CD14-positive monocyte (primary cell): ENCODE measurements around the gene ENPP6. TPM values are rescaled to one million over a fixed set of nuclear protein-coding genes. Genes with fewer than 3 reads are reported as not detected.

Experiments
- DNase-seq, 3 donors: peaks; one replicate each; pipeline ENCODE4 v3.0.0-alpha.2; 2011 to 2022
- H2AFZ ChIP-seq: 2 replicates; pipeline ENCODE4 v1.6.0; 2012; ENCODE audit warnings: mild to moderate bottlenecking, low read depth, low read length, inconsistent platforms; ENCODE audit not compliant: insufficient read depth, poor library complexity, severe bottlenecking
- H3K27ac ChIP-seq, 2 donors: 1 replicate in 1 of 2; 2 replicates in 1 of 2; pipeline ENCODE4 v1.5.1; 2012 to 2013; ENCODE audit warnings: low read length in 2 of 2, control low read depth in 1 of 2, inconsistent platforms in 1 of 2, low read depth in 1 of 2, mild to moderate bottlenecking in 1 of 2
- H3K27me3 ChIP-seq, 2 donors: one replicate each; pipeline versions ENCODE4 v1.6.0 to v1.6.1; 2011 to 2013; ENCODE audit warnings: low read length in 2 of 2; ENCODE audit not compliant: control insufficient read depth in 2 of 2, insufficient read depth in 2 of 2
- H3K36me3 ChIP-seq, 2 donors: replicated peaks in 1 of 2; 1 replicate in 1 of 2; 2 replicates in 1 of 2; pipeline versions ENCODE4 v1.5.1 to v1.6.1; 2012 to 2013; ENCODE audit warnings: low read length in 2 of 2, control low read depth in 1 of 2, inconsistent platforms in 1 of 2, mild to moderate bottlenecking in 1 of 2; ENCODE audit not compliant: insufficient read depth in 2 of 2, control insufficient read depth in 1 of 2
- H3K4me1 ChIP-seq, 2 donors: 1 replicate in 1 of 2; 2 replicates in 1 of 2; pipeline versions ENCODE4 v1.5.1 to v1.6.1; 2012 to 2013; ENCODE audit warnings: low read length in 2 of 2, control low read depth in 1 of 2, inconsistent platforms in 1 of 2, mild to moderate bottlenecking in 1 of 2, moderate library complexity in 1 of 2; ENCODE audit not compliant: insufficient read depth in 2 of 2, control insufficient read depth in 1 of 2
- H3K4me2 ChIP-seq: replicated peaks from 2 replicates; pipeline ENCODE3; 2012; ENCODE audit warnings: low read length, moderate library complexity, mild to moderate bottlenecking; ENCODE audit not compliant: poor library complexity, severe bottlenecking; ENCODE audit errors: extremely low read depth
- H3K4me3 ChIP-seq, 3 experiments: fragments of 200-600 bp in 1 of 3; sonication (generic) in 1 of 3; replicated peaks in 1 of 3; 1 replicate in 2 of 3; 2 replicates in 1 of 3; pipeline ENCODE4 v1.5.1; 2011 to 2013; ENCODE audit warnings: low read length in 3 of 3, mild to moderate bottlenecking in 3 of 3, control low read depth in 2 of 3, low read depth in 2 of 3, inconsistent platforms in 1 of 3, moderate library complexity in 1 of 3
- H3K79me2 ChIP-seq: 2 replicates; pipeline ENCODE4 v1.6.0; 2012; ENCODE audit warnings: mild to moderate bottlenecking, control low read depth, inconsistent platforms, low read length, moderate library complexity; ENCODE audit not compliant: insufficient read depth
- H3K9ac ChIP-seq: 2 replicates; pipeline ENCODE4 v1.6.0; 2017; ENCODE audit warnings: low read length, mild to moderate bottlenecking; ENCODE audit not compliant: insufficient read depth, poor library complexity, severe bottlenecking
- H3K9me3 ChIP-seq, 2 donors: replicated peaks in 1 of 2; 1 replicate in 1 of 2; 2 replicates in 1 of 2; pipeline versions ENCODE4 v1.5.1 to v1.6.1; 2012 to 2013; ENCODE audit warnings: low read length in 2 of 2, control low read depth in 1 of 2; ENCODE audit not compliant: control insufficient read depth in 1 of 2, insufficient read depth in 1 of 2
- H4K20me1 ChIP-seq: 2 replicates; pipeline ENCODE4 v1.6.0; 2012; ENCODE audit warnings: mild to moderate bottlenecking, low read length, control low read depth, moderate library complexity; ENCODE audit not compliant: insufficient read depth
- H3K27ac Mint-ChIP-seq, 7 donors: one replicate each; pipeline ENCODE4 v1.8.0; 2020; ENCODE audit warnings: mild to moderate bottlenecking in 7 of 7, mixed read lengths in 7 of 7, moderate library complexity in 6 of 7, inconsistent platforms in 2 of 7
- H3K27me3 Mint-ChIP-seq, 3 donors: one replicate each; pipeline ENCODE4 v1.8.0; 2021 to 2022; ENCODE audit warnings: low read depth in 3 of 3, mild to moderate bottlenecking in 3 of 3, mixed read lengths in 3 of 3, moderate library complexity in 3 of 3, inconsistent platforms in 1 of 3
- H3K36me3 Mint-ChIP-seq, 2 donors: one replicate each; pipeline ENCODE4 v1.8.0; 2020; ENCODE audit warnings: mixed read lengths in 2 of 2, inconsistent platforms in 1 of 2, mild to moderate bottlenecking in 1 of 2
- H3K4me1 Mint-ChIP-seq: one replicate; pipeline ENCODE4 v1.8.0; 2020; ENCODE audit warnings: mild to moderate bottlenecking, mixed read lengths
- H3K4me3 Mint-ChIP-seq, 2 donors: one replicate each; pipeline ENCODE4 v1.8.0; 2020; ENCODE audit warnings: mild to moderate bottlenecking in 2 of 2, mixed read lengths in 2 of 2, moderate library complexity in 1 of 2
- H3K9me3 Mint-ChIP-seq, 7 donors: one replicate each; pipeline ENCODE4 v1.8.0; 2020 to 2022; ENCODE audit warnings: mixed read lengths in 7 of 7, mild to moderate bottlenecking in 6 of 7, moderate library complexity in 6 of 7, inconsistent platforms in 2 of 7
- CTCF ChIP-seq: fragments of 200-600 bp; IDR thresholded peaks from one replicate; pipeline ENCODE4 v1.8.0; 2022; ENCODE audit warnings: antibody characterized with exemption, mild to moderate bottlenecking
- WGBS: methylation state at CpG from one replicate; pipeline ENCODE4 v1.1.5; 2013; ENCODE audit warnings: missing lambda C conversion rate; ENCODE audit not compliant: insufficient coverage; 5-methylcytosine and 5-hydroxymethylcytosine counted together
- intact Hi-C, 2 donors: fragments of 100-400 bp; cut with micrococcal nuclease; formaldehyde crosslinking; loops; one replicate each; pipeline versions ENCODE4 v1.15.0 to v1.15.1; 2023
- polyA plus RNA-seq, 3 donors: library from polyadenylated mRNA; depleted of rRNA in 1 of 3; unstranded in 2 of 3; stranded (reverse) in 1 of 3; fragments of 300-500 nt in 2 of 3; fragments of >200 nt in 1 of 3; fragmentation: Illumina TruSeq in 2 of 3; gene quantifications; 1 replicate in 2 of 3; 2 replicates in 1 of 3; pipeline ENCODE4 v1.2.3, GENCODE V29; 2012 to 2021

Gene ENPP6
- polyA plus RNA-seq, 3 donors: 0.05 TPM; not detected in 2

- Histone ChIP-seq H2AFZ (no peak overlapping the region), H4K20me1 (no peaks in the 10 kb centered on the region), H3K4me2 (no peak overlapping the region), H3K79me2 (no peaks in the 10 kb centered on the region), H3K27me3 (no peaks in the 10 kb centered on the region), H3K4me3 (no peak overlapping the region), H3K4me1 (no peaks in the 10 kb centered on the region), H3K36me3 (no peaks in the 10 kb centered on the region), H3K9ac (no peak overlapping the region), H3K9me3 (no peaks in the 10 kb centered on the region), H3K27ac (no peak overlapping the region)
- no peaks in the 10 kb centered on the region for H3K36me3 Mint-ChIP-seq
- no peak for TF ChIP-seq CTCF
- WGBS: 97% methylated on average over 6 of the region's 8 CpGs
- intact Hi-C loops: no loop called here
- no peaks in the 10 kb centered on the region for H3K4me1 Mint-ChIP-seq
- H3K27ac Mint-ChIP-seq: no peak overlapping the region
- peak overlapping the region in 1 of 2 donors; percentile 12 for H3K4me3 Mint-ChIP-seq
- H3K27me3 Mint-ChIP-seq: peaks cover 3 to 4% (median 4%) of the 10 kb centered on the region in 3 donors
- no peak for DNase-seq
- peaks cover 0 to 3% (median 0%) of the 10 kb centered on the region in 7 donors for H3K9me3 Mint-ChIP-seq
Observed at GRCh38 chr4:184114431-184114830, 103.2 kb downstream of the ENPP6 start.

- Histone ChIP-seq H3K4me3 (no peak overlapping the region), H3K4me1 (no peaks in the 10 kb centered on the region), H4K20me1 (no peaks in the 10 kb centered on the region), H3K4me2 (no peak overlapping the region), H3K36me3 (no peaks in the 10 kb centered on the region), H3K27me3 (no peaks in the 10 kb centered on the region), H3K27ac (no peak overlapping the region), H3K79me2 (no peaks in the 10 kb centered on the region), H3K9me3 (no peaks in the 10 kb centered on the region), H3K9ac (no peak overlapping the region), H2AFZ (no peak overlapping the region)
- no peak overlapping the region for H3K27ac Mint-ChIP-seq
- no peaks in the 10 kb centered on the region for H3K36me3 Mint-ChIP-seq
- 94% methylated on average over 10 of the region's 13 CpGs for WGBS
- H3K4me3 Mint-ChIP-seq: no peak overlapping the region
- no peak for TF ChIP-seq CTCF
- intact Hi-C loops: no loop called here
- peaks cover 0 to 3% (median 0%) of the 10 kb centered on the region in 7 donors for H3K9me3 Mint-ChIP-seq
- DNase-seq: no peak
- H3K4me1 Mint-ChIP-seq: no peaks in the 10 kb centered on the region
- H3K27me3 Mint-ChIP-seq: peaks cover 4 to 5% (median 4%) of the 10 kb centered on the region in 3 donors
Observed at GRCh38 chr4:184112006-184112550, 105.6 kb downstream of the ENPP6 start.
